HG02678 (cell line): ENCODE results near the gene SORCS3.

ENCODE experiments used
- ATAC-seq: cut with Tn5 transposase; IDR thresholded peaks from one replicate; pipeline ENCODE4 v1.9.1; 2021; ENCODE audit warnings: mild to moderate bottlenecking, moderate library complexity; ENCODE audit not compliant: unreplicated experiment

Gene SORCS3

DNA sequence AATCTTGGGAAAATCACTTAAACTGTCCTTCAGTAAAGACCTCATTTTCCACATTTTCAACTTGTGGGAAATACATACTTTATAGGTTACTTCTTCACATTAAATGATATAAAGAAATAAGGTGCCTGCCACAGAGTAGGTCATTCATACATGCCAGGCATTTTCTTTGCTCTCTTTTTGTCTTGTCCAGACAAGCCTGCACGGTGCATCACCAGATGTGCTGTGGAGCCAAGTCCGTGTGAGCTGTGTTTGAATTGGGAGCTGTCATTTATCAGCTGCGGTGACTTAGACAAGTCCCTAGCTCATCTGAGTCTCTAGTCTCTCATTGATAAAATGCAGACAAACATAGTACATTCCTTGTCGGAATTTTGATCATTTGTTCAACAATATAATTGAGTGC lies 432.9 kb downstream of the SORCS3 start:
- ATAC-seq, result no peak

DNA sequence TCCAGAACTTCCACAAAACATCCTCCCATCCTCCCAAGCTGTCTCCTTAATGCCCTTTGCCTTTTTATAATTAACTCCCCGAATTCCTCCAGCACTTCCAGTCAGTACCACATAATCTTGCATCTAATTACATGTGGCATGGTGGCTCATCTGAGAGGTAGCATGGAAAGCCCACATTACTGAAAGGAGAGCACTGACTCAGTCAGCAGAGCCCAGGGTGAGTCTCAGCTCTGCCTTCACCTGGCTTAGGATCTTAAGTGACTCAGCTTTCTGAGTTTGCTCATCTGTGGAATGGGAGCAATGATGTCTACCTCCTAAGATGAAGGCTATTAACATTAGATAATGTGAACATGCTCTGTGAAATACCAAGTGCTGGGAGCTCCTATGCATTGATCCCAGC lies 433.9 kb downstream of the SORCS3 start:
- ATAC-seq, result no peak

DNA sequence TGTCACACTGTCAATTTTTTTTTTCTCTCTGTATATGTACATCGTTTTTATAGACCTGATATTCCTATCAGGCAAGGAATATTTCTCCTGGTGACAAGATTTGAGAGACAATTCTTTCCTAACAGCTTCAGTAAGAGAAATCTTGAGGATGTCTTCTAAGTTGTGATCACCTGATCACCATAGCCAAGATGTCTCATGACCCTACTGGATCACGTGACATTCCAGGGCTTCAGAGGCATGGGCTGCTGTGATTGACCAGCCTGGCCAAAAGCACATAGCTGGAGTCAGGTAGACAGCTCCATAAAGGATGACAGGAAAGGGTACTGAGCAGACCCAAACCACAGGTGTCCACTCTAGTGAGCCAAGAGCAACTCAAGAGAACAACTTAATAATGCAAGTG lies 444.9 kb downstream of the SORCS3 start:
- ATAC-seq, result no peak

DNA sequence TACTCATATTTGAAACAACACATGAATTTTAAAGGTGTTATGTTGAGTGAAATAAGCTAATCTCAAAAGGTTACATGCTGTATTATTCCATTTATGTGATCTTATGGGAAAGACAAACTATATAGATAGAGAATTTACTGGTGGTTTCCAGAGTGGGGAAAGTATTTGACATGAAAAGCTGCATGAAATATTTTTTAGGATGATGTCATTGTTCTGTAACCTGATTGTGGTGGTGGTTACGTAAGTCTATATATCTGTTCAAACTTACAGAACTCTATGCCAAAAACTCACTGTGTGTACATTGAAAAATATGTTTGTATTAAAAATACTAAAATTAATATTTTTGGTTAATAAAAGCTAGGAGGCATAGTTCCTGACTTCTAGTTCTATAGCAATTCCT lies 453.0 kb downstream of the SORCS3 start:
- ATAC-seq, result no peak

DNA sequence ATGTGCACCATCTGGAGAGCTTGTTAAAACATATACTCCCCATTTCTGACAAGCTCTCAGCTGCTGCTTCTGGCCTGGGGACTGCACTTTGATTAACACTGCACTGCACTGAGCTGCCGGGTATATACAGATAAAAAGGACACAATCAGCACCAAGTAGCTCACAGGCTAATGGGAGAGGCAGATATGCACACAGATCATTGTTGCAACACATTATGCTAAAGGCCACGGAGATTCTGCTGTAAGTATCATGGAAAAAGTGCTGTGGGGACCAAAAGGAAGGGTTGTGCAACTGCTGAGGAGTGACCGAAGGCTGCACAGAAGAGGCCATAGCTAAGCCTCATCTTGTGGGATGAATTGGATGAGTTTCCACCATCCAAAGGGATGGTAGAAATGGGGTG lies 455.2 kb downstream of the SORCS3 start:
- no peak for ATAC-seq

DNA sequence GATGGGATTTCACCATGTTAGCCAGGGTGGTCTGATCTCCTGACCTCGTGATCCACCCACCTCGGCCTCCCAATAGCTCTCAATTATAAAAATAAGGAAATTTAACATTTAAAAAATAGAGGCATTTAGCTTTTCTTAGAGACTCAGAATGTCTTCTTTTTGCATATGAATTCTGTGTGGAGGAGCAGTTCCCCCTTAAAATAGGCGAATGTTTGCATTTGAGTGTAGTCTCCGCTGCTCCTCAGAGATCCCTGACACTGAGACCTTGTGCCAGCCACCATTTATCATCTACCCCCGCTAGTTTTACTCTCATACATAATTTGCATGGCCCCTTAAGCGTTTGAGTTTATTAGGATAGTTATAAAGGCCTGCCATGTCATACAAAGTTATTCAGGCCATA lies 461.9 kb downstream of the SORCS3 start:
- no peak for ATAC-seq

DNA sequence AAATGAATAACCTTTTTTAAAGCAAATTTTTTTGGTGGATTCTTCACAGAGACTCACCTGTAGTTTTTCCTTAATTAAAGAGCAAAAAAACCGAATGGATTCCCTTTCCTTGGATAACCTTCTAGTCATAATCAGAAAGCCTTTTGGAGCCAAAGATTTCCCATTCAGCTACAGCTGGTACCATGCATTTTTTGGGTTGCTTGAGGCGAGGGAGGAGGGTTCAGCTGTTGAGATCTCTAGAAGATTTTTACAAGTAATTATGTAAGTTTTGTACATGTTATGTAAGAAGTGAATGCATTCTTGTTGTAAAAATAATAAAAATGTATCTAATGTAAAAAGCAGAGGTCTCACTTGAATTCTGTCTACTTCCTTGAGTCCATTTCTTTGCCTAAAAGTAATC lies 463.2 kb downstream of the SORCS3 start:
- no peak for ATAC-seq

DNA sequence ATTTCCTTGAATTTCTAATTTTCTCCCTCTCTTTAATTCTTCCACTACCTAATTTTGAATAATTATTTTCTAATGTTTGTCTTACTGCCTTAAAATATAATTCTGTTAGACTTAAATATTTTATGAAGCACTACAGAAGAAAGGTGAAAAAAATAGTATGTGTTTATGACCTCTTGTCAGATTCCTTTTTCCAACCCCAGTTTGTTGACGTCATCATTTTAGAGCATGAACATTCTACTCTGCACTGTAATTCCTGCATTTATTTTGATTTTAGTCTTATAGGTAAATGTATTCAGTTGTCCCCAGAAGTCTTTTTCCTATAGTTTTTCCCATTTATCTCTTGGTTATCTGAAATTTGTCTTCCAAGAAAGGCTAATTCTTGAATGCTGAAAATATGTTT lies 468.1 kb downstream of the SORCS3 start:
- no peak for ATAC-seq

DNA sequence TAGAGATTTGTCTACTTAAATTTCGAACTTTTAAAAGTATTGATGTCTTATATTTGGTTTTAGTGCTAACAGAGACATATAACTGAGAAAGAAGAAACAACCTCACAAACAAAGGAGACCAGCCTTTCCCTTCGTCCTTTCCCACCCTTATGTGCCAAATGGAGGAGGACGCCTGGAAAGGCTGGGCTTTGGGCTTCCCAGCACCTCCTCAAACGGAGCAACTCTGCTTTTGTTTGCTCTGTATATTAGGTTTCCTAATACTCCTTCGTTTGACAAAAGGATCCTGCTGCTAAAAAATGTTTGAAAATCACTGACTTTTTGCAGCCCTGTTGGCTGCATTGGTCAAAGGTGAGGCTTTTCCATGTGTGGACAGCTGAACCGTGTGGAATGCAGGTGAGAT lies 471.8 kb downstream of the SORCS3 start:
- ATAC-seq, result no peak

DNA sequence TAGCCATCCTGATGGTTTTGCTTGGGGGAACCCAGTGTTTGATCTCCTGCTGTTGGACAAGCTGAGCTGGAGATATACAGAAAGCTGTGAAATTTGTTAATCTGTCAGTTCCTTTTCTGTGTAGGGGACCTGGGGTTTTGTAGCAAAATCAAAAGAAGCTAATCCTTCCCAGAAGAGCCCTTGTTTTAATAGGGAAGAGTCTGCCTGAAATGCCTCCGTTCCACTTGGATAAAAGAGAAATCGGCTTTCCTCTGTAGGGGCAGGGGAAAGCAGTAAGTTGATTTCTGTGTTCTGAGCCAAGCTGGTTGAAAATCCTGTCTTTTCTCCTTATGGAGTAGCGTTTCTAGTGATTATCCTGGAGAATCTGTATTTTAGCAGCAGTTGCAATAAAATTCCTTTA lies 472.6 kb downstream of the SORCS3 start:
- ATAC-seq, result no peak

DNA sequence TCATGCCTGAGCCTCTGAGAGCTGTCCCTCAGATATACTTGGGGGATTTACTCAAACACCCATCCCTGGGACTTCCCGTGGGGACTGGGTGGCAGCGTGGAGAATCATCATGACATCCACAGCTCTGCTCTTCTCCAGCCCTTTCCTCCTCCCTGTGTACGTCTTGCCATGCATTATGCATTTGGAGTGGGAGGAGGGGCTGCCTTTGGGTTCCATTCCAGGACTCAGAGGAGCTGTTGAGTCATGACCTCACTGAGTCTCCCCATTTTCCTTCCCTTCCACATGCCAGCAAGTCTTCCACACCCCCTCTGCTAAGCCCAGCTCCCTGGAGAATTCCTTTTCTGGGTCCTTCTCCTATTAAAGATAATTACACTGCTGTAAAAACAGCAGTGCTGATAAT lies 480.7 kb downstream of the SORCS3 start:
- no peak for ATAC-seq

DNA sequence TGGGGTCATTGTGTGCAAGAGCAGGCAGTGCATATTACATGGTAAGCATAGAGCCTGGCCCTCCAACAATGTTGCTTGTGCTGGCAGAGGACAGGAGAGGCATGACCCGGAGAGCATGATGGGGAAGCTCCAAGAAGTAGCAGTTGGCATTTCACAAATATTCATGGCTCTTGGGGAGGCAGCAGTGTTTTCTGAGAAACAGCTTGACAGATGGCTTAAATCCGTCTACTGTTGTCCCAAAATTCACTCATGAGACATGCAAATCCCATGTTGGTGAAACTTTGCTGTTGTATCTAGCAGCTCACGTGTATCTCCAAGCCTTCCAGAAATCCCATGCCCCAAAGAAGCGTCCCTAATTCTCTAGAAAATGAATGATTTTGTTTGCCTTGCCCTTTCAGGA lies 487.0 kb downstream of the SORCS3 start:
- ATAC-seq, result no peak

DNA sequence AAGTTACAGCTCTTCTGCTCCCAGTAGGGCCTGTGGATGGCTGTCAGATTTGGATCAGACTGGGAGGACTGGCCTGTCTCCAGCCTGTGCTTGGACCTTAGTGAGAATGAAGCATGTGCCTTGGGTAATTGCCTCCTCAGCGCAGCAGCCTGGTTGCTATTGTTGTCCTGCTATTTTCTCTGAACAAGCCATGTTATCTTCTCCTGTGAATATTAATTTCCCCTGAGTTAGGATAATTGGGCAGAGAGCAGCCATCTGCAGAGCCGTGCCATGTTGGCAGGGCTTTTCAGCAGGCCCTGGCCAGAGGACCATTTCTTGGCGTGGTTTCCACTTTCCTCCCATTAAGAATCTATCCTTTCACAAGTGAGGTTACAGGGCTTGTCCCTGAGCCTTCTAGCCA lies 497.3 kb downstream of the SORCS3 start:
- ATAC-seq, result no peak

DNA sequence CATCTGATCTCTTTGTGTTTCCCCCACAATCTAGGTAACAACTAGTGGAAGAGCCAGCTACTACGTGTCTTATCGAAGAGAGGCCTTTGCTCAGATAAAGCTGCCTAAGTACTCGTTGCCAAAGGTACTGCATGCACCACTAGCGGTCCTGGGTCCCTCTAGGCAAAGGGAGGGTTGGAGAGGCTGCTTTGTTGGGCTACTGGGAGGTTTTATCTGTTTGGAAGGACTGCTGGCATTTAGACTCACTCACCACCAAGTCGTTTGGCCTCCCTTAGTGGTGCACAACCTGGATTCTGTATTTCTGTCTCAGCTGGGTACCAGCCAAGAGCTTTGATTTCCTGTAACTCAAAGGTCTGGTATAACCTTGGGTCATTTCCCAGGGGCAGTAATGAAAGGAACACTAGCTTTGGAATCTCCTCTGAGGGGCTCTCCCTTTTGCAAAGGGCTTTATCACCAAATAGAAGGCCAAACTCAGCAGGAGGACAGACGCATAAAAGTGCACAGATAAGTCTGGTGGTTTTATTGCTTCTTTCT lies 498.3 kb downstream of the SORCS3 start:
- no peak for ATAC-seq

DNA sequence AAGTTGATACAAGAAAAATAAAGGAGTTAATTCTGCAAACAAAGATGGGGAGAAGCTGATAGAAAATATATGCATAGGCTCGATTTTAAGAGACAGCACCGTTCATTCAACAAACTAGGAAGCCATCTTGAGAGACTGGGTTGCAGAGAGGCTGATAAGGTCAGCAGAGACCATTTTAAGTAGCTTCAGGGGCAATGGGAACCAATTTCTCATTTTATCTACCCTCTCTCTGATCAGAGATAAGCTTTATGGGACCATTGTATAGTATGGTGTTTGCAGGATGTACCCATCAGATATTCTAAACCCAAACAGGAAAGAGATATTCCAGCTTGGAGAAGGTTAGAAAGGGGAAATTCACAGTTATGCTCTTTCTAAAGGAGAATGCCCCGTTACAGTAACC lies 499.5 kb downstream of the SORCS3 start:
- ATAC-seq, result no peak

DNA sequence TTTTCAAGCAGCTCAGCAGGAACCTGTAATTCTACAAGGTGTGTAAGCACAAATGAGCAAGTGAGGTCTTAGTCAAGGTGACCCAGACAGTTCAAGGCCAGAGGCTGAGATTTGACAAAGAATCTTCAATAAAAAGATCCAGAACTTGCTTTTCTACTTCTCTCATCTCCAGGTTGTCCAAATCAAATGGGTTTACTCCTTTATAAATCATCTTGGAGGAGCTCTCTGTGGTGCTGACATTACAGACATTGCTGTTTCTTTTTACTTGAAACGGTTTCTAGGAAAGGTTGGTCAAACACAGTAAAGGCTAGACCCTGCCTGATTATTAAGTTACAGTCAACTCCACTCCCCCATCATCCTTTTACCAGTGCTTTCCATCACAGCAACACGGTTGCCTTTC lies 504.6 kb downstream of the SORCS3 start:
- ATAC-seq, result no peak

DNA sequence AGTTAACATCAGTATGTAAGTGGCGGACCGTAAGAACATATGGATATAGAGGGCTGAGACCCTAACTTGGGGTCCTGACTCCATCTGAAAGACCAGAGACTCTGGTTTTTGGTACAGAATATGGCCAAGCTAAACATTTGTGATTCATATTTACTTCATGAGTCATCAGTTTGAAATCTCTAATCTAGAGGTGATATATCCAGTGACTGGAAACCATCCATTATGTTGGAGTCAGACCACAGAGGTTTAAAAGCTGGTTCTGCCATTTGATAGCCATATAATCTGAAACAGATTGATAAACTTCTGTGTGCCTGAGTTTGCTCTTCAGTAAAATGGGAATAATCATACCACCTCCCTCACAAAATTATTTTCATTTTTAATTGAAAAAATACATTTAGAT lies 505.3 kb downstream of the SORCS3 start:
- no peak for ATAC-seq

DNA sequence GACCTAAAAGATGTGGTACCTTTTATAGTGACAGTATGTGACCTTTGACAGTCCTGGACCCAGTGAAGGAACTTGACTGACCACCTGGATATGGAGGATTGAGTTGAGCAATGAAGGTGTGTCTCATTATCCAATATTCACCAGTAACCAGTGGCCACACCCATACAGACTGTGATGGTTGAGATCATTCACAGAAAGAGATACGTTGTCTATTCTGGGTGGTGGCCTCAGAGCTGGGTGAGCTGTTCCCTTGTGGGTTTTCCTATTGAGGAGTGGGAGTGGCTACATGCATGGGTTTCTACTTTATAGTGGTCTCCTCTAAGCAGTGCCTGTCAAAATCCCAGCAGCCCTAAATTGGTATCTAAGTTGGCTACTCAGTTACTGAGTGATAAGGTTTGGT lies 507.4 kb downstream of the SORCS3 start:
- ATAC-seq, result no peak

DNA sequence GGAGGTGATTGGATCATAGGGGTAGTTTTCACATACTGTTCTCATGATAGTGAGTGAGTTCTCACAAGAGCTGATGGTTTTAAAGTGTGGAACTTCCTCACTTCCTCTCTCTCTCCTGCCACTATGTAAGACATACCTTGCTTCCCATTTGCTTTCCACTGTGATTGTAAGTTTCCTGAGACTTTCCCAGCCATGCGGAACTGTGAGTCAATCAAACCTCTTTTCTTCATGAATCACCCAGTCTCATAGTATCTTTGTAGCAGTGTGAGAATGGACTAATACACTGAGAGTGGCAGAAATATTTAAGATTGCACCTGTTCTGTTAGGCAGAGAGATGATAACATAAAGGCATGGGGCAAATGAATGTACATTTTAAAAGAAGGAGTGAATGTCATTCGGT lies 507.8 kb downstream of the SORCS3 start:
- no peak for ATAC-seq

DNA sequence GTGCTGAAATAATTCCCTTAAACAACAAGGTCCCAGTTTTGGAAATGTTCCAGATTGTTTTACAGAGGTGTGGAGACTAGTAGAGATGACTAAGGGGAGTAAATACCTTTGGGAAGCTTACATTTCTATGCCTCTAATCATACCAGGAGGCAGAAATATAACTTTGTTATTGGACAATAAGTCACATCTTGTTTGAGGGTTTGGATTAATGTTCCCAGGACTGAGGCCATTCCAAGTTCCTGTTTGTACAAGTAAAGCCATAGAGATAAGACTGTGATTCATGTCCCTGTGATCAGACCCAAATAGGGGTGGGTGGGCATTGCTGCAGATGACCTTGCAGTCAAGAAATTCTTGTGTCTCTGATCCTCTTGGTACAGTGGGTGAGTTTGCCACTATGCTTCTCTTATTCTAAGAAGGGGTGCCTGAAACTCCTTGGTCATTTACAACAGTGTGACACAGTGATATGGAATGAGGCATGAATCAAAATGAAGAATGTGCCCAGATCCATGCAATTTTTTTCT lies 508.3 kb downstream of the SORCS3 start:
- ATAC-seq, result no peak

DNA sequence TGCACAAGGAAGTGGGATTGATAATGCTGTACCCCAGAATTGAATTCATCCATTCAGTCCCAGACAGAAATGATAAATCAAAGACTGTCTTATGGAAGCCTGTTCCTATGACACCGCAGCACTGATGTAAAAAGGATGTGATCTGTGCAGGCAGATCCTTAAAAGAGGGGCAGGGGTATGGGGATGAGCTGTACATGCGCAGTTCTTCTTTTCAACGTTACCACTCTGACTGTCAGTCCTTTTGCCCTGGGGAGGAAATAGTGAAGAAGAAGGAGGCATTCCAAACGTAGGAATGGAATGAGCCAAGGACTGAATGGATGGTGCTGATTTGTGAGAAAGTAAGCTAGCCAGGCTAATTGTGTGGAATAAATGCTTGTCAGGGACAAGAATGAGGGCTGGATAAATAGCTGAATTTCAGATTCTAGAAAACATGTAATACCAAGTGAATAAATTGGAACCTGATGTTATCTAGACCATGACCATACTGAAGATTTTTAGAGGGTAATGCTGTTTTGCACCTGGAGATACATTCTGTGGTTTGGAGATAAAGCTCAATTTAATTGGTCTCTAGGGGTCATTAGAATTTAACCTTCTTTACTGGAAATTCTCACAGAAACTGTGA lies 509.3 kb downstream of the SORCS3 start:
- ATAC-seq, result no peak

DNA sequence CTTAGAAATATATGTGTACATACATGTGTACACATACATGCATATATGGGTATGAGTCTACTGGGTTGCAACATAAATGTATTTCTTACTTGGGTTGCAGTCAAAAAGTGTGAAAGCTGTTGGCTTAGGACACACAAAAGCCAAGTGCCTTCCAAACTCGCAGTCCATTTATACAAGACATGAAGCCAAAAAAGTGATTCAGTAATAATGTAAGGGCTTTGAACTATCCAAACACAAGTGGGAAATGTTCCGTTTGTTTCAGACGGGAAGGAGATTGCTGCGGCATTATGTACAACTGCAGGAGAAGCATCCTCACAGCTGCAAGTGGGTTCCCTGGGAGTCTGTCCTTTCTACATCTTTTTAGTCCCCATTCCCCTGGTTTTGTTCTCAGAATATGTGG lies 513.6 kb downstream of the SORCS3 start:
- ATAC-seq, result no peak

DNA sequence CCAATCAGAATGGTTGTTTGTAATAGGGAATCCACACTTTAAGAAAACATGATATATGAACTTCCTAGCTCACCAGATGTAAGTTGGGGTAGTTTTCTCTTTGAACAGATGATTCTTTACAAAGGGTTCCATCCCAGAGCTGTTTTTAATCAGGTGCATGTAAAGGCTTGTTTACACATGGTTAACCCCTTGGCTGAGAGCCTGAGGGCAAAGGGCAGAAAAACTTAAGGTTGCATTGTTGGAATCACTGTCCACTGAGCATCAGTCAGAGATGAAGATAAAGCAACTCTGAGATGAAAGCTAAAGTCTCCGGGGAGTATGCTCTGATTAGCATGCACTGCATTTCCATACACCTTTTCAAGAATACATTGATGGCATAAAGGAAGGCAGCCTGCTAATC lies 518.2 kb downstream of the SORCS3 start:
- ATAC-seq, result no peak
